ENCODE measurements around the gene RDH5. TPM values are rescaled to one million over a fixed set of nuclear protein-coding genes. Genes with fewer than 3 reads are reported as not detected.

The RDH5 gene
- total RNA-seq, 2 experiments from 2014 or later, result 5.1 to 7.0 TPM

DNA sequence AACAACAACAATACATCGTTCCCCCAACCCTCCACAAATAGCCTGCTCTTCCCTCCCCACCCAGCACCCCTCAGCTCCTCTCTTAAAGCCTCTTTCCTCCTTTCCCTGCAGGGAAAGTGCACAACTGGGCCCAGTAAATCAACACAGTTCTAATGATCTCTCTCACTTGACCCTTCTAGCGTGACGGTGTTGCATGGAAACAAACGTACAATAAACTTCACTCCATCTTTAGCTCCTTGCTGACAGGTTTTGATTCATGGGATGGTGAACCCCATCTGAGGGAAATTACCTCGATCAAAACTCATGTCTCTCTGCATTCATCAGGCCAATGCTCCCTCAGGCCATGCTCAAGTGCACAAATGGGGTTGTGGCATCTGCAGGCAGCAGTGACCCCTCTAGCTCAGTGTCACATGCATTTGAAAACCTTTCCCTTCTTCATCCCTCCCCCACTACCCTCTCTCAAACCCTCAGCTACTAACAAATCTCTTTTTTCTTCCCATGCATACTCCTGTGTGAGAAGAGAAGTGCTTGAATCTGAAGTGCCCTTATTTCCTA lies 45.6 kb downstream of the RDH5 start:
- CTCF ChIA-PET, result interaction anchor here (1.2 to 1.3 kb wide), 2 partner anchors 13 to 28 kb away, joined by 3 to 4 read pairs; no protein-coding TSS in a partner anchor
- Mint-ChIP-seq H3K27me3 (no peaks in the 10 kb centered on the region), H3K4me3 (no peak overlapping the region), H3K27ac (no peak overlapping the region), H3K9me3 (no peaks in the 10 kb centered on the region), H3K4me1 (ENCODE audit: low read depth) (peaks cover 13% of the 10 kb centered on the region), H3K36me3 (peaks cover 14% of the 10 kb centered on the region)
- intact Hi-C loops (cut with micrococcal nuclease), result no loop called here
- no peak for DNase-seq
- POLR2A ChIA-PET, result interaction anchor here (0.7 kb wide), 1 partner anchor 36 kb away, joined by 3 read pairs; no protein-coding TSS in a partner anchor

DNA sequence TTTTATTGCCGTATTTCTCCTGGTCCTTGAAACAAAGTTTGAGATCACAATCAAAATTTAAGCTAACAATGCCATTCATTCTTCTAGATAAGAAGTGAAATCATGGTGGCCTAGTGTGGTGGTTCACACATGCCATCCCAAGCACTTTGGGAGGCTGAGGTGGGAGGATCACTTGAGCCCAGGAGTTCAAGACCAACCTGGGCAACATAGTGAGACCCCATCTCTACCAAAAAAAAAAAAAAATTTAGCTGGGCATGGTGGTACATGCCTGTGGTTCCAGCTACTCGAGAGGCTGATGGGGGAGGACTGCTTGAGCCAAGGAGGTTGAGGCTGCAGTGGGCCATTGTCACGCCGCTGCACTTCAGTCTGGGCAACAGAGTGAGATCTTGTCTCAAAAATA lies 47.0 kb downstream of the RDH5 start:
- CTCF ChIA-PET, result interaction anchor here (1.2 kb wide), 1 partner anchor 12 kb away, joined by 3 read pairs; no protein-coding TSS in a partner anchor
- Mint-ChIP-seq H3K4me3 (no peak overlapping the region), H3K9me3 (no peaks in the 10 kb centered on the region), H3K4me1 (ENCODE audit: low read depth) (peaks cover 5% of the 10 kb centered on the region), H3K36me3 (peaks cover 12% of the 10 kb centered on the region), H3K27me3 (no peaks in the 10 kb centered on the region), H3K27ac (no peak overlapping the region)
- POLR2A ChIA-PET, result no interaction called here
- no peak for DNase-seq
- intact Hi-C loops (cut with micrococcal nuclease), result no loop called here

DNA sequence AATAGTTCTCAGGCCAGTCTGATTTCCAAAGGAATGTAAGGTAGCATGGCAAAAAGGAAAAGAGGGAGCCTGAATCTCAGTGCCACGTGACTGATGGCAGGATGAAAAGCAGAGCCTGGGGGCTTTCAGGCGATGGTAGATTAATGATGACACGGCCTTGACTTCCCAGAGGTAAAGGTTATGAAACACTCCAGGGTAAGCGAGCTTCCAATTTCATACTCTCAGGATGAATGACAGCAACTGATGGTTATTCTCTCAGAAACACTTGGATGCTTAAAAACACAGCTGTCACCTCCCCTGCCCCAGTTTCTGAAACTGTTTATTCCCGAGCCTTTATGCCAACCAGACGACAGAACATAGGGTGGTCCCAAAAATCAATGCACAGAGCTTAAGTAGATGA lies 51.5 kb downstream of the RDH5 start:
- Mint-ChIP-seq H3K27ac (no peak overlapping the region), H3K4me3 (no peak overlapping the region), H3K27me3 (no peaks in the 10 kb centered on the region), H3K4me1 (ENCODE audit: low read depth) (peaks cover 6% of the 10 kb centered on the region), H3K36me3 (peaks cover 22% of the 10 kb centered on the region), H3K9me3 (no peaks in the 10 kb centered on the region)
- ChIA-PET CTCF (interaction anchor here (0.7 to 1.3 kb wide), 4 partner anchors 24 to 71 kb away, joined by 3 to 5 read pairs (median 3); partner anchors contain the start of gene MMP19), POLR2A (no interaction called here)
- no peak for DNase-seq
- intact Hi-C loops (cut with micrococcal nuclease), result no loop called here

Other genes starting within 250 kb of the RDH5 start
- not detected for gene OR6C68, start 228.0 kb upstream of the RDH5 start, total RNA-seq
- not detected for gene OR6C4, start 170.8 kb upstream of the RDH5 start, total RNA-seq
- not detected for gene OR2AP1, start 147.9 kb upstream of the RDH5 start, total RNA-seq
- not detected for gene OR10P1, start 83.5 kb upstream of the RDH5 start, total RNA-seq
- 1 to 10 TPM; 4.1 to 4.5 TPM for gene ITGA7, start 12.5 kb upstream of the RDH5 start, total RNA-seq
- gene BLOC1S1, start 4.3 kb upstream of the RDH5 start, total RNA-seq, result 100 to 1,000 TPM; 153 to 162 TPM
- 100 to 1,000 TPM; 204 to 210 TPM for gene CD63, start 8.6 kb downstream of the RDH5 start, total RNA-seq
- gene GDF11, start 22.7 kb downstream of the RDH5 start, total RNA-seq, result 1 to 10 TPM; 7.7 to 8.7 TPM
- 100 to 1,000 TPM; 104 to 110 TPM for gene SARNP, start 97.3 kb downstream of the RDH5 start, total RNA-seq
- gene ORMDL2, start 97.6 kb downstream of the RDH5 start, total RNA-seq, result 10 to 100 TPM; 37.9 to 41.2 TPM
- gene DNAJC14, start 109.2 kb downstream of the RDH5 start, total RNA-seq, result 10 to 100 TPM; 34.9 to 35.1 TPM
- gene MMP19, start 122.5 kb downstream of the RDH5 start, total RNA-seq, result under 1 TPM in 1 of 2 experiments, not detected in 1; 0.31 TPM
- 10 to 100 TPM; 31.6 to 33.0 TPM for gene PYM1, start 207.5 kb downstream of the RDH5 start, total RNA-seq
- 100 to 1,000 TPM; 348 to 383 TPM for gene DGKA, start 210.8 kb downstream of the RDH5 start, total RNA-seq
- 1 to 10 TPM in 1 of 2 experiments, under 1 TPM in 1; 0.94 to 1.5 TPM for gene PMEL, start 245.6 kb downstream of the RDH5 start, total RNA-seq
- 100 to 1,000 TPM; 121 to 127 TPM for gene CDK2, start 246.4 kb downstream of the RDH5 start, total RNA-seq

Measured in activated CD4-positive, alpha-beta memory T cell treated with anti-CD3 and anti-CD28 coated beads for 36 hours (primary cell).